Keratinocyte (primary cell): ENCODE measurements around the gene WWC2. TPM values are rescaled to one million over a fixed set of nuclear protein-coding genes. Genes with fewer than 3 reads are reported as not detected.

Experiments
- DNase-seq: peaks from one replicate; pipeline ENCODE4 v3.0.0-alpha.2; 2011; ENCODE audit warnings: low read depth, missing footprints, low spot score
- FAIRE-seq: peaks from 2 replicates; lab custom pipeline; 2011; peaks lifted over from hg19 to GRCh38; lab: Jason Lieb, UNC
- H2AFZ ChIP-seq: 2 replicates; pipeline ENCODE4 v1.6.0; 2012; ENCODE audit warnings: low read length, control low read depth, inconsistent platforms; ENCODE audit not compliant: control insufficient read depth
- H3K27ac ChIP-seq: 2 replicates; pipeline ENCODE4 v1.5.1; 2011; ENCODE audit warnings: low read length; ENCODE audit not compliant: control insufficient read depth, insufficient read depth
- H3K27me3 ChIP-seq: 3 replicates; pipeline ENCODE4 v1.6.0; 2011; ENCODE audit warnings: low read length; ENCODE audit not compliant: control insufficient read depth, insufficient read depth; ENCODE audit errors: extremely low read depth
- H3K36me3 ChIP-seq, 2 experiments: 2 replicates in 1 of 2; 3 replicates in 1 of 2; pipeline ENCODE4 v1.5.1; 2011; ENCODE audit warnings: low read length in 2 of 2, mild to moderate bottlenecking in 1 of 2; ENCODE audit not compliant: control insufficient read depth in 2 of 2, insufficient read depth in 2 of 2; ENCODE audit errors: extremely low read depth in 1 of 2
- H3K4me1 ChIP-seq: 3 replicates; pipeline ENCODE4 v1.5.1; 2011; ENCODE audit warnings: low read length; ENCODE audit not compliant: control insufficient read depth, insufficient read depth; ENCODE audit errors: extremely low read depth
- H3K4me2 ChIP-seq: 3 replicates; pipeline ENCODE4 v1.6.0; 2011; ENCODE audit warnings: low read depth, low read length; ENCODE audit not compliant: control insufficient read depth, insufficient read depth; ENCODE audit errors: extremely low read depth
- H3K4me3 ChIP-seq, 3 experiments: fragments of 200-600 bp in 1 of 3; sonication (generic) in 1 of 3; 2 replicates in 2 of 3; 3 replicates in 1 of 3; pipeline ENCODE4 v1.5.1; 2011 to 2016; ENCODE audit warnings: low read length in 3 of 3, mild to moderate bottlenecking in 3 of 3, control low read depth in 2 of 3, inconsistent platforms in 1 of 3, low read depth in 1 of 3, mixed read lengths in 1 of 3, mixed run types in 1 of 3, moderate library complexity in 1 of 3; ENCODE audit not compliant: control insufficient read depth in 2 of 3, insufficient read depth in 2 of 3; ENCODE audit errors: extremely low read depth in 1 of 3
- H3K79me2 ChIP-seq: 2 replicates; pipeline ENCODE4 v1.6.0; 2012; ENCODE audit warnings: low read length; ENCODE audit not compliant: control insufficient read depth, insufficient read depth
- H3K9ac ChIP-seq: 3 replicates; pipeline ENCODE4 v1.6.0; 2011; ENCODE audit warnings: low read length; ENCODE audit not compliant: control insufficient read depth, insufficient read depth; ENCODE audit errors: extremely low read depth
- H3K9me1 ChIP-seq: 3 replicates; pipeline ENCODE4 v1.6.0; 2011; ENCODE audit warnings: low read length; ENCODE audit not compliant: control insufficient read depth, insufficient read depth; ENCODE audit errors: extremely low read depth
- H3K9me3 ChIP-seq: 2 replicates; pipeline ENCODE4 v1.5.1; 2012; ENCODE audit warnings: low read depth, low read length; ENCODE audit not compliant: control insufficient read depth
- H4K20me1 ChIP-seq: 3 replicates; pipeline ENCODE4 v1.6.0; 2011; ENCODE audit warnings: low read length; ENCODE audit not compliant: control insufficient read depth, insufficient read depth; ENCODE audit errors: extremely low read depth
- CTCF ChIP-seq, 3 experiments: IDR thresholded peaks in 1 of 3; conservative IDR thresholded peaks in 1 of 3; optimal IDR thresholded peaks in 1 of 3; 2 replicates in 2 of 3; 3 replicates in 1 of 3; pipeline versions ENCODE3 to v1.5.1; 2011; ENCODE audit warnings: low read length in 3 of 3, mild to moderate bottlenecking in 3 of 3, moderate library complexity in 2 of 3, control low read depth in 1 of 3, inconsistent platforms in 1 of 3; ENCODE audit not compliant: insufficient read depth in 2 of 3; ENCODE audit errors: extremely low read depth in 1 of 3
- EZH2 ChIP-seq: IDR thresholded peaks from one replicate; pipeline ENCODE4 v1.6.1; 2012; ENCODE audit warnings: inconsistent platforms, mild to moderate bottlenecking, low read length, moderate library complexity
- dilution Hi-C: fragments of 300-500 bp; cut with MboI; formaldehyde crosslinking; loops from one replicate; pipeline ENCODE4 v1.7.0; 2020; ENCODE audit warnings: low sequenced_read_pairs; ENCODE audit not compliant: extremely low pct_ligation_motif_present
- polyA plus RNA-seq, 5 experiments: library from polyadenylated mRNA; depleted of rRNA in 3 of 5; stranded (reverse) in 3 of 5; stranded (forward) in 1 of 5; unstranded in 1 of 5; fragments of >200 nt; gene quantifications; 1 replicate in 1 of 5; 2 replicates in 3 of 5; 3 replicates in 1 of 5; pipeline versions ENCODE4 v1.2.1 to v1.2.3, GENCODE V29; 2011 to 2012; ENCODE audit warnings: missing spikeins in 2 of 5, low read depth in 1 of 5, low replicate concordance in 1 of 5

WWC2 gene
- polyA plus RNA-seq, 1 donor (not counting 4 experiments of a cell fraction or from before 2014, with no cell fraction given) = 15.4 TPM

DNA sequence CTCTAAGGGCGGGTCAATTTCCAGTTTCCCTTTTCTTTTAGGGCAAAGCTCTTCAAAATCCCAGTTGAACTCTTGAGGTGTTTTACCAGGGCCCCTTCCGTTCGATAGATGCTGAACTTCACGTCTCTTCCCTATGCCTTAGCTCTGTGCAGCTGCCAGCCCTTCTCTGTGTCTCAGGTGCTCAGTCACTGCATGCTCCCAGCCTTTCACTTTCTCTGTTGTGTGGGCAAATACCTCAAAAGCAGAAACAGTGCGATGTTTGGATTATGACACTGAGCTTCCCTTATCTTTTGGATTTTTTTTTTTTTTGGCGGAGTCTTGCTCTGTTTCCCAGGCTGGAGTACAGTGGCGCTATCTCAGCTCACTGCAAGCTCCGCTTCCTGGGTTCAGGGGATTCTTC is 112.5 kb downstream of the WWC2 start:
- Histone ChIP-seq H3K4me2 (no peak overlapping the region), H3K79me2 (peaks cover under 1% of the 10 kb centered on the region), H3K27me3 (no peaks in the 10 kb centered on the region), H3K9me1 (no peaks in the 10 kb centered on the region), H3K36me3 (peaks cover 0 to 3% of the 10 kb centered on the region in 2 experiments), H4K20me1 (no peaks in the 10 kb centered on the region), H3K4me3 (no peak overlapping the region), H2AFZ (no peak overlapping the region), H3K9me3 (no peaks in the 10 kb centered on the region), H3K9ac (no peak overlapping the region), H3K4me1 (no peaks in the 10 kb centered on the region), H3K27ac (no peak overlapping the region)
- dilution Hi-C loops = no loop called here
- no peak for DNase-seq
- TF ChIP-seq CTCF (optimal IDR thresholded peaks at IDR 0.05 in 1 of 3, IDR thresholded peaks at IDR 0.05 in 1 of 3, conservative IDR thresholded peaks at IDR 0.05 in 1 of 3; ENCODE audit: extremely low read depth in 1 of 3, insufficient read depth in 2 of 3, low read length in 3 of 3) (no peak), EZH2 (no peak)
- FAIRE-seq = no peak

GRCh38 chr4:183213996-183214395 is 114.9 kb downstream of the WWC2 start:
- TF ChIP-seq EZH2 (no peak), CTCF (optimal IDR thresholded peaks at IDR 0.05 in 1 of 3, IDR thresholded peaks at IDR 0.05 in 1 of 3, conservative IDR thresholded peaks at IDR 0.05 in 1 of 3; ENCODE audit: extremely low read depth in 1 of 3, insufficient read depth in 2 of 3, low read length in 3 of 3) (no peak)
- Histone ChIP-seq H3K4me3 (no peak overlapping the region), H3K9me1 (no peaks in the 10 kb centered on the region), H3K4me1 (no peaks in the 10 kb centered on the region), H4K20me1 (no peaks in the 10 kb centered on the region), H3K9ac (no peak overlapping the region), H3K27me3 (no peaks in the 10 kb centered on the region), H3K79me2 (no peaks in the 10 kb centered on the region), H3K36me3 (no peaks in the 10 kb centered on the region), H2AFZ (no peak overlapping the region), H3K9me3 (no peaks in the 10 kb centered on the region), H3K4me2 (no peak overlapping the region), H3K27ac (no peak overlapping the region)
- dilution Hi-C loops = no loop called here
- DNase-seq (no peak), FAIRE-seq (no peak)
